Thoracic aorta (tissue), 2 donors: ENCODE data around the gene ASTN2. TPM values are rescaled to one million over a fixed set of nuclear protein-coding genes. Genes with fewer than 3 reads are reported as not detected.

Source experiments
- ATAC-seq: fragments of 150-250 bp; one replicate; pipeline ENCODE4 v1.8.0; 2017; ENCODE audit warnings: low read depth; ENCODE audit not compliant: insufficient number of reproducible peaks, low FRiP score
- DNase-seq: peaks from one replicate; pipeline ENCODE4 v3.0.0-alpha.2; 2020; ENCODE audit warnings: low spot score
- H3K27ac ChIP-seq, 2 donors: fragments of 200-600 bp; sonication (generic); 1 replicate in 1 of 2; 2 replicates in 1 of 2; pipeline ENCODE4 v1.5.1; 2016; ENCODE audit warnings: mild to moderate bottlenecking in 2 of 2, moderate library complexity in 2 of 2
- H3K27me3 ChIP-seq: fragments of 200-600 bp; sonication (generic); replicated peaks from 2 replicates; pipeline ENCODE4 v1.6.0; 2016; ENCODE audit warnings: mild to moderate bottlenecking; ENCODE audit not compliant: insufficient read depth
- H3K36me3 ChIP-seq: fragments of 200-600 bp; sonication (generic); one replicate; pipeline ENCODE4 v1.5.1; 2016
- H3K4me1 ChIP-seq, 2 donors: fragments of 200-600 bp; sonication (generic); 1 replicate in 1 of 2; 2 replicates in 1 of 2; pipeline versions ENCODE4 v1.5.1 to v1.6.0; 2016; ENCODE audit warnings: low read depth in 2 of 2, mild to moderate bottlenecking in 1 of 2; ENCODE audit not compliant: control insufficient read depth in 1 of 2
- H3K4me3 ChIP-seq: fragments of 200-600 bp; sonication (generic); 2 replicates; pipeline ENCODE4 v1.5.1; 2016; ENCODE audit warnings: mild to moderate bottlenecking
- H3K9me3 ChIP-seq: fragments of 200-600 bp; sonication (generic); 2 replicates; pipeline ENCODE4 v1.5.1; 2016
- CTCF ChIP-seq: fragments of 200-600 bp; sonication (generic); IDR thresholded peaks from one replicate; pipeline ENCODE4 v1.5.1; 2019; ENCODE audit warnings: antibody characterized with exemption
- total RNA-seq, 2 donors: library from RNA; depleted of rRNA; stranded (reverse); fragments of >200 nt; gene quantifications; one replicate each; pipeline versions ENCODE4 v1.1.0 to v1.2.3, GENCODE V29; 2016

ASTN2 gene
- total RNA-seq, 2 donors from 2014 or later: 6.8 to 7.1 TPM

GRCh38 chr9:116378873-116379272 is 1036.0 kb downstream of the ASTN2 start:
- no peak for ATAC-seq

DNA sequence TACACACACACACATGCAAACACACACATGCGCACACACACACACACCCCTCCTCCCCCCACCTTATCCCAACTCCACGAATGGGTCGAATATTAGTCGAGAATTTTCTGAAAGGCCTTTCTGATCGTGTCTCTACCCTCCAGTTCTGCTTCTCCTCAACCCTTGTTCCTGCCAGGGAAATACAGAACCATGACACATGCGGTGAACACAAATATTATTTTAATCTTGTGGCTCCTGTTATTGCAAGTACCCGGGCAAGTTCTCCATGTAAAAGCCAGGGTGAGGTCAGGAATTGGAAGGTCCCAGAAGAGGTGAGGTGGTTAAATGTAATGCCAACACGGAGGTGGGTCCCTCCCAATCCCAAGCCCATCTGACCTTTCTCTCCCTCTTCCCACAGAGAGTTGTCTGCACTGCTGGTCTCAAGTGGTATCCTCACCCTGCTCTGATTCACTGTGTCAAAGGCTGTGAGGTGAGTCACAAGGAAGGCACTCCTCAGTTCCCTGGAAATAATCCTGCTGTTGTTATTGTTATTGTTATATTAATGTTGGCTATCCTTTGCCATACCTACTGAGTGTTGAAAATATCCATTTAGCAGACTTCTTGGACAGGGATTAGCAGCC is 1037.6 kb downstream of the ASTN2 start:
- H3K4me1 ChIP-seq: peaks cover 0 to 19% of the 10 kb centered on the region in 2 donors
- no peaks in the 10 kb centered on the region for H3K27me3 ChIP-seq
- no peak overlapping the region for H3K4me3 ChIP-seq
- TF ChIP-seq CTCF: no peak
- no peak for ATAC-seq
- no peaks in the 10 kb centered on the region for H3K9me3 ChIP-seq
- H3K36me3 ChIP-seq: no peaks in the 10 kb centered on the region
- no peak overlapping the region for H3K27ac ChIP-seq
- no peak for DNase-seq

More at GRCh38 chr9:116378873-116379272, 1036.0 kb downstream of the ASTN2 start:
- no peaks in the 10 kb centered on the region for H3K27me3 ChIP-seq
- peaks cover 0 to 14% of the 10 kb centered on the region in 2 donors for H3K4me1 ChIP-seq
- no peak overlapping the region for H3K27ac ChIP-seq
- no peak for DNase-seq
- H3K9me3 ChIP-seq: no peaks in the 10 kb centered on the region
- no peak for TF ChIP-seq CTCF
- H3K4me3 ChIP-seq: no peak overlapping the region
- H3K36me3 ChIP-seq: no peaks in the 10 kb centered on the region
